ENCODE results near the gene C19orf53. TPM values are rescaled to one million over a fixed set of nuclear protein-coding genes. Genes with fewer than 3 reads are reported as not detected.

Gene C19orf53
- total and polyA plus RNA-seq, 5 donors from 2014 or later, result 61.2 to 244 (median 236) TPM

- no peaks in the 10 kb centered on the region for H3K9me3 ChIP-seq (ENCODE audit: control insufficient read depth in 2 of 2, low read length in 2 of 2)
- no peak overlapping the region for H3K4me3 ChIP-seq (ENCODE audit: low read depth, low read length)
- ATAC-seq (ENCODE audit: low read depth in 2 of 2) (no peak), DNase-seq (no peak)
- Mint-ChIP-seq H3K4me1 (peaks cover 0 to 4% (median 2%) of the 10 kb centered on the region in 4 donors), H3K9me3 (no peaks in the 10 kb centered on the region), H3K4me3 (no peak overlapping the region), H3K27me3 (no peaks in the 10 kb centered on the region), H3K27ac (peak overlapping the region in 1 of 3 donors; percentile 23), H3K36me3 (peaks cover 19% of the 10 kb centered on the region)
- H3K4me1 ChIP-seq (ENCODE audit: control insufficient read depth, insufficient read depth, low read length, poor library complexity, severe bottlenecking), result no peaks in the 10 kb centered on the region
- no peaks in the 10 kb centered on the region for H3K27me3 ChIP-seq (ENCODE audit: control insufficient read depth, insufficient read depth, low read length)
- no peak overlapping the region for H3K27ac ChIP-seq (ENCODE audit: insufficient read depth, low read length, poor library complexity, severe bottlenecking)
- peaks cover 65% of the 10 kb centered on the region for H3K36me3 ChIP-seq (ENCODE audit: control insufficient read depth, insufficient read depth, low read length)
Measured at GRCh38 chr19:13756210-13756609, 18.0 kb upstream of the C19orf53 start.

DNA sequence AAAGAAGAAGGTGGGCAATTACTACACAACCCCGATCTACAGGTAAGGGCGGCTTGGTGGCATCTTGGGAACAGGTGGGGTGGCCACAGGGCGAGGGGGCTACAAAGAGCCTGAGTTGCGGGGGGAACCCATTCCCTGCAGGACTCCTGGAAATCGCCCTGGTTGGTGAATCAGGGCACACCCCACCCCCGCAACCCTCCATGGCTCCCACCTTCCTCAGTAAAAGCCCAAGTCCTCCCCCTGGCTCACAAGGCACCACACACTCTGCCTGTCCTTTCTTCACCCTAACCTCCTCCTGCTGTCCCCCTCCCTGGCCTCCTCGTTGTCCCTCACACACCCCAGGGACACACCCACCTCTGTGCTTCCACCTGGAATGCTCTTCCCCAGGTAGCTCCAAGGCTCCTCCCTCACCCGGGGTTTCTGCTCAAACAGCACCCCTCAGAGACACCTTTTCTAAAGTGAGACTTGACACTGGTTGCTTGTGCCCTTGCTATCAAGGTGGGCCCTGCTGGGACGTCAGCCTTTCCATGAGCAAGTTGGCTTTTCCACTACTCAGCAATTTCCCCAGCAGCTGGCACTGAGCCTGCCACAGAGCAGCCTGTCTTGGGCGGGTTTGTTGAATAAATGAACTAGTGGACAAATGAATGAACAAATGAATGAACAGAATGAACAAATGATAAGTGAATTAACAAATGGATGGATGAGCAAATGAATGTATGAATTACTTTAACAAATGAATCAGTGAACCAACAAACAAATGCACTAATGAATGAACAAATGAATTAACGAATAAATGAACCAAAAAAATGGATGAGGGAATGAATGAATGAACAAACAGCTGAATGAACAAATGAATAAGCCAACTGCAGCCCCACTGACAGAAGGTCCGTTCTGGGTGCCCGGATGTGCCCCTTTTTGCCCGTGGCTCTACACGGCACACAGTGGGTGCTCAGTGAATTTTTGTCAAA, 16.2 kb upstream of the C19orf53 start:
- Histone ChIP-seq H3K27ac (ENCODE audit: insufficient read depth, low read length, poor library complexity, severe bottlenecking) (no peak overlapping the region), H3K9me3 (ENCODE audit: control insufficient read depth in 2 of 2, low read length in 2 of 2) (no peaks in the 10 kb centered on the region), H3K4me1 (ENCODE audit: control insufficient read depth, insufficient read depth, low read length, poor library complexity, severe bottlenecking) (no peaks in the 10 kb centered on the region), H3K36me3 (ENCODE audit: control insufficient read depth, insufficient read depth, low read length) (peaks cover 54% of the 10 kb centered on the region), H3K27me3 (ENCODE audit: control insufficient read depth, insufficient read depth, low read length) (no peaks in the 10 kb centered on the region), H3K4me3 (ENCODE audit: low read depth, low read length) (no peak overlapping the region)
- Mint-ChIP-seq H3K4me1 (peaks cover 0 to 5% (median 2%) of the 10 kb centered on the region in 4 donors), H3K36me3 (peaks cover 25% of the 10 kb centered on the region), H3K9me3 (no peaks in the 10 kb centered on the region), H3K27ac (no peak overlapping the region), H3K27me3 (no peaks in the 10 kb centered on the region), H3K4me3 (peak overlapping the region in 1 of 4 donors; percentile 58)
- DNase-seq, result no peak
- ATAC-seq (ENCODE audit: low read depth in 2 of 2), result no peak

GRCh38 chr19:13758795-13759194, 15.5 kb upstream of the C19orf53 start:
- Histone ChIP-seq H3K27ac (ENCODE audit: insufficient read depth, low read length, poor library complexity, severe bottlenecking) (no peak overlapping the region), H3K27me3 (ENCODE audit: control insufficient read depth, insufficient read depth, low read length) (no peaks in the 10 kb centered on the region), H3K36me3 (ENCODE audit: control insufficient read depth, insufficient read depth, low read length) (peaks cover 50% of the 10 kb centered on the region), H3K9me3 (ENCODE audit: control insufficient read depth in 2 of 2, low read length in 2 of 2) (no peaks in the 10 kb centered on the region), H3K4me1 (ENCODE audit: control insufficient read depth, insufficient read depth, low read length, poor library complexity, severe bottlenecking) (peaks cover under 1% of the 10 kb centered on the region), H3K4me3 (ENCODE audit: low read depth, low read length) (no peak overlapping the region)
- H3K27me3 Mint-ChIP-seq, result no peaks in the 10 kb centered on the region
- H3K27ac Mint-ChIP-seq, result no peak overlapping the region
- H3K4me3 Mint-ChIP-seq, result peak overlapping the region in 1 of 4 donors; percentile 58
- H3K4me1 Mint-ChIP-seq, result peaks cover under 1 to 9% (median 4%) of the 10 kb centered on the region in 4 donors
- H3K9me3 Mint-ChIP-seq, result no peaks in the 10 kb centered on the region
- DNase-seq (no peak), ATAC-seq (ENCODE audit: low read depth in 2 of 2) (no peak)
- H3K36me3 Mint-ChIP-seq, result peaks cover 25% of the 10 kb centered on the region

DNA sequence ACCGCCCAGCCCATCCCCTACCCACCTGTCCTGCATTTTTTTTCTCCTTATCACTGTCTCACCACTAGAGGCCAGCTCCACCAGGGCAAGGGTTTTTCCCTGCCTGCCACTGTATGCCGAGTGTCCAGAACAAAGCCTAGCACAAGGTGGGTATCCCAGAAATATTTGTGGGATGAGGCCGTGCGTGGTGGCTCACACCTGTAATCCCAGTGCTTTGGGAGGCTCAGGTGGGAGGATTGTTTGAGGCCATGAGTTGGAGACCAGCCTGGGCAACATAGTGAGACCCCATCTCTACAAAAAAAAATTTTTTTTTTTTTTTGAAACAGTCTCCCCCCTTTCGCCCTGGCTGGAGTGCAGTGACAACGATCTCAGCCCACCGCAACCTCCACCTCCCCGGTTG, 12.8 kb upstream of the C19orf53 start:
- no peaks in the 10 kb centered on the region for H3K27me3 Mint-ChIP-seq
- H3K4me3 ChIP-seq (ENCODE audit: low read depth, low read length), result no peak overlapping the region
- H3K27ac Mint-ChIP-seq, result peak overlapping the region in 1 of 3 donors; percentile 20
- no peaks in the 10 kb centered on the region for H3K27me3 ChIP-seq (ENCODE audit: control insufficient read depth, insufficient read depth, low read length)
- H3K27ac ChIP-seq (ENCODE audit: insufficient read depth, low read length, poor library complexity, severe bottlenecking), result no peak overlapping the region
- H3K9me3 ChIP-seq (ENCODE audit: control insufficient read depth in 2 of 2, low read length in 2 of 2), result no peaks in the 10 kb centered on the region
- DNase-seq (no peak), ATAC-seq (ENCODE audit: low read depth in 2 of 2) (no peak)
- peaks cover 30% of the 10 kb centered on the region for H3K36me3 ChIP-seq (ENCODE audit: control insufficient read depth, insufficient read depth, low read length)
- H3K9me3 Mint-ChIP-seq, result no peaks in the 10 kb centered on the region
- H3K4me1 ChIP-seq (ENCODE audit: control insufficient read depth, insufficient read depth, low read length, poor library complexity, severe bottlenecking), result peaks cover 20% of the 10 kb centered on the region
- peak overlapping the region in 1 of 4 donors; percentile 19 for H3K4me3 Mint-ChIP-seq
- H3K36me3 Mint-ChIP-seq, result peaks cover 16% of the 10 kb centered on the region
- peaks cover 4 to 26% (median 14%) of the 10 kb centered on the region in 4 donors for H3K4me1 Mint-ChIP-seq

- Histone ChIP-seq H3K4me1 (ENCODE audit: control insufficient read depth, insufficient read depth, low read length, poor library complexity, severe bottlenecking) (peaks cover 20% of the 10 kb centered on the region), H3K9me3 (ENCODE audit: control insufficient read depth in 2 of 2, low read length in 2 of 2) (no peaks in the 10 kb centered on the region), H3K27me3 (ENCODE audit: control insufficient read depth, insufficient read depth, low read length) (no peaks in the 10 kb centered on the region), H3K4me3 (ENCODE audit: low read depth, low read length) (no peak overlapping the region), H3K27ac (ENCODE audit: insufficient read depth, low read length, poor library complexity, severe bottlenecking) (no peak overlapping the region), H3K36me3 (ENCODE audit: control insufficient read depth, insufficient read depth, low read length) (peaks cover 20% of the 10 kb centered on the region)
- H3K9me3 Mint-ChIP-seq, result no peaks in the 10 kb centered on the region
- H3K27me3 Mint-ChIP-seq, result no peaks in the 10 kb centered on the region
- peak overlapping the region in 2 of 4 donors; percentile 48 to 64 for H3K4me3 Mint-ChIP-seq
- H3K4me1 Mint-ChIP-seq, result peaks cover 4 to 28% (median 15%) of the 10 kb centered on the region in 4 donors
- ATAC-seq (ENCODE audit: low read depth in 2 of 2) (no peak), DNase-seq (no peak)
- H3K27ac Mint-ChIP-seq, result no peak overlapping the region
- peaks cover 13% of the 10 kb centered on the region for H3K36me3 Mint-ChIP-seq
Measured at GRCh38 chr19:13762635-13763235, 11.5 kb upstream of the C19orf53 start.

DNA sequence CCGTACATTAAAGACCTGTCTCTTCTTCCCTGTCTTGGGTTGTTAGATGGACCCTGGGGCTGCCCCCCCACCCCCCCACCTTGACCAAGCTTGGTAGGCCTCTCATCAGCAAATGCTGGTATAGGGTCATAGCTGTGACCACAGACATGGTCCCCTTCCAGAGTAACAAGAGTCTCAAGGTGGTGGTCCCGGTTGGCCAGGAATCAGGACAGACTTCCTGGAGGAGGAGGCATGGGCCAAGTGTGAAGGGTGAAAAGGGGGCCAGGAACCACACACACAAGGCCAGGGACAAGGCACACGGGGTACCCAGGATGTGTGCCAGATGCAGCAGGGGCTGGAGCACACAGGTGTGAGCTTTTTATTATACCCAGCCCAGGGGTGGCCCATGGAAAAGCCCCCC, 11.0 kb upstream of the C19orf53 start:
- Mint-ChIP-seq H3K9me3 (no peaks in the 10 kb centered on the region), H3K4me3 (peak overlapping the region; percentile 38 to 86 (median 66)), H3K27ac (no peak overlapping the region), H3K27me3 (no peaks in the 10 kb centered on the region), H3K36me3 (peaks cover 9% of the 10 kb centered on the region), H3K4me1 (peaks cover 3 to 28% (median 15%) of the 10 kb centered on the region in 4 donors)
- DNase-seq (no peak), ATAC-seq (ENCODE audit: low read depth in 2 of 2) (no peak)
- peaks cover 20% of the 10 kb centered on the region for H3K4me1 ChIP-seq (ENCODE audit: control insufficient read depth, insufficient read depth, low read length, poor library complexity, severe bottlenecking)
- no peak overlapping the region for H3K4me3 ChIP-seq (ENCODE audit: low read depth, low read length)
- peaks cover 15% of the 10 kb centered on the region for H3K36me3 ChIP-seq (ENCODE audit: control insufficient read depth, insufficient read depth, low read length)
- no peaks in the 10 kb centered on the region for H3K27me3 ChIP-seq (ENCODE audit: control insufficient read depth, insufficient read depth, low read length)
- no peak overlapping the region for H3K27ac ChIP-seq (ENCODE audit: insufficient read depth, low read length, poor library complexity, severe bottlenecking)
- no peaks in the 10 kb centered on the region for H3K9me3 ChIP-seq (ENCODE audit: control insufficient read depth in 2 of 2, low read length in 2 of 2)

- peaks cover 16% of the 10 kb centered on the region for H3K36me3 ChIP-seq (ENCODE audit: control insufficient read depth, insufficient read depth, low read length)
- H3K4me3 ChIP-seq (ENCODE audit: low read depth, low read length), result peak within 1 kb of the TSS; percentile 71
- Mint-ChIP-seq H3K4me3 (peak within 1 kb of the TSS; percentile 91 to 94 (median 93)), H3K36me3 (peaks cover 6% of the 10 kb centered on the region), H3K27ac (peak within 1 kb of the TSS; percentile 94 to 96 (median 94)), H3K27me3 (no peaks in the 10 kb centered on the region), H3K4me1 (peaks cover 0 to 28% (median 15%) of the 10 kb centered on the region in 4 donors), H3K9me3 (no peaks in the 10 kb centered on the region)
- H3K27ac ChIP-seq (ENCODE audit: insufficient read depth, low read length, poor library complexity, severe bottlenecking), result peak within 1 kb of the TSS; percentile 47
- H3K27me3 ChIP-seq (ENCODE audit: control insufficient read depth, insufficient read depth, low read length), result no peaks in the 10 kb centered on the region
- H3K9me3 ChIP-seq (ENCODE audit: control insufficient read depth in 2 of 2, low read length in 2 of 2), result no peaks in the 10 kb centered on the region
- peaks cover 20% of the 10 kb centered on the region for H3K4me1 ChIP-seq (ENCODE audit: control insufficient read depth, insufficient read depth, low read length, poor library complexity, severe bottlenecking)
- ATAC-seq (ENCODE audit: low read depth in 2 of 2), result peak; percentile 66 to 70
- DNase-seq, result peak; percentile 53 to 65 (median 65)
Measured at GRCh38 chr19:13764101-13764807, 10.0 kb upstream of the C19orf53 start, which contains the start of gene MRI1. Gene MRI1, plus strand, starts transcription at chr19:13764522. Its CDS starts 67 bp downstream, at chr19:13764589.
